HepG2 (cell line): ENCODE measurements around the gene KIF25.

Experiments
- DMAP1 ChIP-seq: IDR thresholded peaks from 2 replicates; pipeline ENCODE4 v1.6.1; 2016
- GFI1 ChIP-seq: sonication (generic); formaldehyde crosslinking; IDR thresholded peaks from 2 replicates; pipeline ENCODE4 v1.5.0; 2020; ENCODE audit warnings: missing genetic modification reagents, mild to moderate bottlenecking, borderline replicate concordance
- MTERF4 ChIP-seq: sonication (generic); formaldehyde crosslinking; IDR thresholded peaks from 2 replicates; pipeline ENCODE4 v1.8.0; 2023; ENCODE audit warnings: mild to moderate bottlenecking, missing genetic modification reagents
- TAF1 ChIP-seq: sonication (generic); formaldehyde crosslinking; IDR thresholded peaks from 2 replicates; pipeline ENCODE4 v1.4.0; 2020; ENCODE audit warnings: missing genetic modification reagents
- TMF1 ChIP-seq: sonication (generic); formaldehyde crosslinking; IDR thresholded peaks from 2 replicates; pipeline ENCODE4 v1.8.1; 2022; ENCODE audit warnings: low read depth, missing genetic modification reagents

- TF ChIP-seq DMAP1 (no peak), TAF1 (CRISPR knock-in tag) (no peak), TMF1 (CRISPR knock-in tag) (no peak), MTERF4 (CRISPR knock-in tag) (no peak), GFI1 (CRISPR knock-in tag) (no peak)
These were observed 83.1 kb downstream of the KIF25 start for GRCh38 chr6:168080393-168081077.
